HG02588 (cell line): ENCODE data around the gene BIN1.

Source experiments
- ATAC-seq: cut with Tn5 transposase; IDR thresholded peaks from one replicate; pipeline ENCODE4 v1.9.1; 2021; ENCODE audit warnings: mild to moderate bottlenecking, moderate library complexity; ENCODE audit not compliant: unreplicated experiment

The BIN1 gene, protein sequence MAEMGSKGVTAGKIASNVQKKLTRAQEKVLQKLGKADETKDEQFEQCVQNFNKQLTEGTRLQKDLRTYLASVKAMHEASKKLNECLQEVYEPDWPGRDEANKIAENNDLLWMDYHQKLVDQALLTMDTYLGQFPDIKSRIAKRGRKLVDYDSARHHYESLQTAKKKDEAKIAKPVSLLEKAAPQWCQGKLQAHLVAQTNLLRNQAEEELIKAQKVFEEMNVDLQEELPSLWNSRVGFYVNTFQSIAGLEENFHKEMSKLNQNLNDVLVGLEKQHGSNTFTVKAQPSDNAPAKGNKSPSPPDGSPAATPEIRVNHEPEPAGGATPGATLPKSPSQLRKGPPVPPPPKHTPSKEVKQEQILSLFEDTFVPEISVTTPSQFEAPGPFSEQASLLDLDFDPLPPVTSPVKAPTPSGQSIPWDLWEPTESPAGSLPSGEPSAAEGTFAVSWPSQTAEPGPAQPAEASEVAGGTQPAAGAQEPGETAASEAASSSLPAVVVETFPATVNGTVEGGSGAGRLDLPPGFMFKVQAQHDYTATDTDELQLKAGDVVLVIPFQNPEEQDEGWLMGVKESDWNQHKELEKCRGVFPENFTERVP

DNA sequence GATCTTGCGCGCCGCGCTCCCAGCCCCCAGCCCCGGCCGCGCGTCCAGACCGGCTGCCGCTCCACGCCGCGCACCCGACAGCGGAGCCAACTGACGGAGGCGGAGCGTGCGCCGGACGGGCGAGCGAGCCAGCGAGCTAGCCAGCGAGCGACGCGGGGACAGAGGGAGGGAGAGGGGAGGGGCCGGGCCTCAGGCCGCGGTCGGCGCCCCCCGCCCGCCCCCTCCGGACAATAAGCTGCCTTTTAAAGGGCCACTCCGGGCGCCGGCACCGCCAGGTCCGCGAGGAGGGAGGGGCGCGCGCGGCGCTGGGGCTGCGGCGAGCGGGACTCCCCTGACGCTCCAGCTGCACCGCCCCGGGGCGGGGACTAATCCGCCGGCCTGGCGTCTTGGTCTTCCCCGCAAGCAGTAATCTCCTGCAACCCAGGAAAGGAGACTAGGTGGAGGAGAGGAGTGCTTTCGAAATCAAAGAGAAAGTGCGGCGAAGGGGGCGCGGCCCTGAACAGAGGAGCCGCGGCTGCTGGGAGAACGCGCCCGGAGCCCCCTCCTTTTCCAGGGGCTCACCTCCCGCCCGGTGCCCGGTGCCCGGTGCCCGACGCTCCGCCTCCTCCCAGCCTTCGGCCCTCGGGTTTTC lies at the start of gene BIN1:
Gene BIN1, minus strand, starts transcription at position 164 of the 631 bp plus-strand sequence. CDS start 211 bp downstream, outside the sequence.
- ATAC-seq, result peak; percentile 90

GRCh38 chr2:127155947-127156346 lies 49.0 kb upstream of the BIN1 start:
- ATAC-seq, result no peak

DNA sequence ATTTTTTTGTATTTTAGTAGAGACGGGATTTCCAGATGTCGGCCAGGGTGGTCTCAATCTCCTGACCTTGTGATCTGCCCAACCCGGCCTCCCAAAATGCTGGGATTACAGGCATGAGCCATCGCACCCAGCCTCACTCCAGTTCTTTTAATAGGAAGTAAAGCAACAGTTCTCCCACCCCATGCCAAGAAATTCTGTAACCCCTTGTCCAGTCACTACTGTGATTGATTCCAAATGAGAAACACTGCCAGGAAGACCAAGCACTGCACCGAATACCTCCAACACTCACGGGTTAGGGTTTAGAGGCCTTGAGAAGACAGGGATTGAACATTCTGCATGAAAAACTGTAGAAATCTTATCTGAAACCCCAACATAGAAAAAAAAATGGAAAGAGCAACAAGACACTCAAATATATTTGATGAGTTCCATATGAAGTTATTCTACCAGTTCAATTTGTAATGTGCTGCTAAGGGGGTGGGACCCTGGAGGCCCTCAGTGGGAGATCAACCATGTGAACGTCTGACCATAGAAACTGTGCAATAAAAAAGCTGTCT lies 48.2 kb upstream of the BIN1 start:
- no peak for ATAC-seq

DNA sequence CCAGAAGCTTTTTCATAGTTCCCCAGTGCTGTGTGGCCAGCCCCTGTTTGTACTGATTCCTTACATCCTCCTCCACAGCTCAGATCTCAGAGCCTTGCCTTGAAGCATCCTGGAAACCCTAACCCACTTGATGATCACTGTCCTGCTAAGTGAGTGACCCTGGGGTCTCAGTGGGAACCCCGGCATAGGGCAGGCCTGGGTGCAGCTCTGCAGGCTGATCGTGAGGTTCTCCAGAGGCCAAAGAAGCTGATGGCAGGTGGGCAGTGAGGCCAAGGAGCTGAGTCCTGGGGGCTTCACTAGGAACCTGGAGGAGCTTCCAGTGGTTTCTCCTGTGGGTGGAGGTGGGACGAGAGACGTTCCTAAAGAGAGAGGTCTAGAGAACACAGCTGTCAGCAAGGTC lies 47.4 kb upstream of the BIN1 start:
- ATAC-seq, result no peak

DNA sequence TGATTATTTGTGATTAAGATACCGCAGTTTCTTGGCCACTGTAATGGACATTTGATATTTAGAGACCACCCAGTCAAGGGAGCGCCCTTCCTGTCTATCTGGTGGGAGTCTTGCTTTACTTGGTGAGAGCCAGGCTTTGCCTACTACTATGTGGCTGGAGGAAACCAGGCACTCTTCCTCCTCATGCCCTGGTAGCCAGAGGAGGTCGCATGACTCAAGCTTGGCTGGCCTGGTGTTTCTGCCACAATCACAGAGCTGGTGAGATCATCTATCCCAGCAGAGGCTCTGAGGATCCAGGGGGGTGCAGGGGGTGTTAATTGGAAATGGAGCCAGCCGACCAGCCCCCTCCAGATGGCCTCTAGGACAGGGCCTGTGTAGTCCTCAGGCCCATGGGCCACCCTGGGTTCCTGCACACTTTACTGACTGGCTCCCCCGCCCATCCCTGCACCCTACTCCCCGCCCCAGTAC lies 46.8 kb upstream of the BIN1 start:
- no peak for ATAC-seq

GRCh38 chr2:127150996-127151395 lies 44.0 kb upstream of the BIN1 start:
- no peak for ATAC-seq

DNA sequence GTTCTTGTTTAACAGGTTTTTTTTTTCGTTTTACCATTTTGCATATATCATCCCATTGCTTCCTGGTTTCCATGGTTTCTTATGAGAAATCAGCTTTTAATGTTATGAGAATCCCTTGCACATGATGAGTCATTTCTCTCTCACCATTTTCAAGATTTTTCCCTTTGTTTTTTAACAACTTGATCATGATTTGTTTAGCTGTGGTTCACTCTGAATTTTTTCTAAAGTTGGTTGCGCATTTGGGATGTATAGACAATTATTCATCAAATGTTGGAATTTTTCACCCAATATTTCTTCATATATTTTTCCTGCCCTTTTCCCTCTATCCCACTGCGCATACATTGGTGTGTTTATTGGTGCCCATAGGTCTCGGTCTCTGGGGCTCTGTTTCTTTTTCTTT lies 42.4 kb upstream of the BIN1 start:
- no peak for ATAC-seq

DNA sequence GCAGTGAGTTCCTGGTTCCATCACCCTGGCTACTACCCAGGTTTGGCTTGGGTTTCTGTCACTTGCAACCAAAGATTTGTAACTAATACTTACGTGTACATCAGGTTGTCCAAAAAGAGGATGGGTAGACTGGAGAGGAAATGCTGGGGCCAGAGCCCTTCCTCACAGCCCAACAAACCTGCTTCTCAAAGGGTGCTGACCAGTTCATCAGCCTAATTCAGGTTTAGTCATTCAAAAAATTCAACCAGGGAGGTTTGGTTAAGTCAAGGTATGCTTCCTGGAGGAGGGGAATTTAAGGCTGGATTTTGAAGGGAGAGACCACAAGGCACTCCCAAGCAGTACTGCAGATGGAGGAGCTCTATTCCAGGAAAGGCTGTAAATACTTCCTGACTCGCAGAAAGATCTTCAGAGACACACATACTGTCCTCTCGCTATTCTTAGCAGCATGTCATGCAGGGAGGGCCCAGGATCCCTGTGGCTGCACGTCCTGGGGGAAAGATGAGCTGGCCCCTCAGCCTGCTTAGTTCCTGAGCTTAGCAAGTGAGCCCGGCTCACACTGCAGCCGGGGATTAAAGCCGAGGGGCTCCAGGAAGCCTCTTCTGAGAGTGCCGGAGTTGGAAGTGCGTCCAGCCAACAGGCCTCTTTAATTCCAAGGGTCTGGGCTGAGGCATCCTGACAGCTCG lies 40.0 kb upstream of the BIN1 start:
- ATAC-seq, result no peak

DNA sequence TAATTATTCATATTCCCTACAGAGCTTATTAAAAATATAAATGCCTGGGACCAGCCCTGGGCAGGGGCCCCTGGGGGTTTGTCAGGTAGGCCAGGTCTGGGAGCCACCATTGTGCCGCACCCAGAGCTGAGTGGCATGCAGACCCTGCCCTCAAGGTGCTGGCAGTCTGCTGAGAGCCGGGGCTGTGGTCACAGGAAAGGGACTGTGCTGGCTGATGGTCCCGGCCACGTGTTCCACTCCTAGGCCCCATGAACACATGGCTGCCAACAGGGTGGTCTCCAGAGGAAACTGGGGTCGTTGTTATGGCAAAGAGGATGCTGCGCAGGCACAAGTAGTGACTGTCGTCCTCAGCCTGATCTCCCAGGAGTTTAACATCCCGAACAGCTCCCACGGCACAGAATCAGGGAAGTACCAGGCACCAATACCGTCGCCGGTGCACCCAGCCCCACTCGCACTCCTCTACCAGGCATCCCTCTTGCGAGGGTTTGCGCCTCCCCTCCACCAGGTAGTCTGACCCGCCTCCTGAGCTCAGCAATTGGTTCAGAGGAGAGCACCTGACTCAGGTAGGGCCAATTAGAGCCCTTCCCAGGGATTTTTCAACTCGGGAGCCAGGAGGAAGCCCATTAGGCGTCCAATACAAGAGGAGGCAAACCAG lies 39.2 kb upstream of the BIN1 start:
- no peak for ATAC-seq

GRCh38 chr2:127145280-127145895 lies 38.4 kb upstream of the BIN1 start:
- no peak for ATAC-seq

GRCh38 chr2:127143841-127144782 lies 37.2 kb upstream of the BIN1 start:
- no peak for ATAC-seq

- no peak for ATAC-seq
These were observed 36.0 kb upstream of the BIN1 start for GRCh38 chr2:127142663-127143630.

- ATAC-seq, result no peak
These were observed 33.6 kb upstream of the BIN1 start for GRCh38 chr2:127140538-127140937.

- no peak for ATAC-seq
These were observed 32.8 kb upstream of the BIN1 start for GRCh38 chr2:127139766-127140165.

GRCh38 chr2:127138281-127138680 lies 31.3 kb upstream of the BIN1 start:
- no peak for ATAC-seq

DNA sequence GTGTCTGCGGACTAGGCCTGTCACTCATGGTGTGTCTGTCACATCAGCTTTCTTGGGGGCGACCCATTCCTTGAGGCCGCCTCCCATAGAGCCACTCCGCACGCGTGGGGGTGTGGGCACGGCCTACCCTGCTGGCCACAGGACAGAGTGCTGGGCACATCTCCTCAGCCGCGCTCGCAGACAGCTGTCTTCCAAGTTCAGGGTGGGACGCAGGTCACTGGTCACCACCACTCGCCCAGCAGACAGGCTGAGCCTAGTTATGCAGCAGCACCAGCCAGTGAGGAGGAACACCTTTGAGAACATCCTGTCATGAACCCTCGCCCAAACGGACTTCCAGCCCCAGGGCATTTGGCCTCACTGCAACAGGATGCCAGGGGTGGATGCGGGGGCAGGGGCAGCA lies 30.8 kb upstream of the BIN1 start:
- ATAC-seq, result no peak

DNA sequence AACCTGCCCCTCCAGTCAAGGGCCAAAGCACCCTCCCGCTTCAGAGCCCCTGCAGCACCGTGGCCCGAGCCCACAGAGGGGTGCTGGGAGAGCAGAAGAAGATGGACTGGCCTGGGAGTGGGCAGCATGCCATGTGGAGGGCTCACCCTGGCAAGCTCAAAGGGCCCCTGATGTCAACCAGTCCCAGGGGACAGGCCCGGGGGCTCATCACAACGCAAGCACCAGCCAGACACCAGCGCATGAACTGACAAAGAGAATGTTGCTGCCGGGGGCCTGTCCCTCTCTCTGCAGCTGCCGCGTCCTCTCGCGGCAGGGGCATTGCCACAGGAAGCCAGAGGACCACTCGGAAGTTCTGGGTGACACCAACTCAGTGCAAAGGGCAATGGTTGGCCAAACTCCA lies 30.3 kb upstream of the BIN1 start:
- no peak for ATAC-seq
